GM21786 (cell line): ENCODE measurements around the gene CTNND2.
"Not testable (repeated sequence)": the region's sequence is repeated elsewhere in the genome, so short reads cannot be mapped to it uniquely, and the experiment has no call there.

Experiments used
- ATAC-seq: cut with Tn5 transposase; IDR thresholded peaks from one replicate; pipeline ENCODE4 v1.9.1; 2021; ENCODE audit not compliant: unreplicated experiment

The CTNND2 gene

GRCh38 chr5:11476866-11477265 is 427.4 kb downstream of the CTNND2 start:
- ATAC-seq, result no peak

GRCh38 chr5:11468334-11469039 is 435.8 kb downstream of the CTNND2 start:
- ATAC-seq, result no peak

GRCh38 chr5:11467588-11467987 is 436.7 kb downstream of the CTNND2 start:
- no peak for ATAC-seq

GRCh38 chr5:11459716-11460115 is 444.5 kb downstream of the CTNND2 start:
- no peak for ATAC-seq

GRCh38 chr5:11455505-11455904 is 448.7 kb downstream of the CTNND2 start:
- no peak for ATAC-seq

GRCh38 chr5:11452852-11453251 is 451.4 kb downstream of the CTNND2 start:
- no peak for ATAC-seq

GRCh38 chr5:11449966-11450365 is 454.3 kb downstream of the CTNND2 start:
- no peak for ATAC-seq

GRCh38 chr5:11449217-11449616 is 455.0 kb downstream of the CTNND2 start:
- ATAC-seq, result no peak

- ATAC-seq, result no peak
Observed at GRCh38 chr5:11443831-11444230, 460.4 kb downstream of the CTNND2 start.

GRCh38 chr5:11432116-11432515 is 472.1 kb downstream of the CTNND2 start:
- ATAC-seq, result no peak

GRCh38 chr5:11429254-11429653 is 475.0 kb downstream of the CTNND2 start:
- ATAC-seq, result no peak

GRCh38 chr5:11427569-11427968 is 476.7 kb downstream of the CTNND2 start:
- no peak for ATAC-seq

- ATAC-seq, result no peak
Observed at GRCh38 chr5:11426442-11426841, 477.8 kb downstream of the CTNND2 start.

GRCh38 chr5:11422342-11422741 is 481.9 kb downstream of the CTNND2 start:
- ATAC-seq, result no peak

GRCh38 chr5:11420969-11421368 is 483.3 kb downstream of the CTNND2 start:
- no peak for ATAC-seq

- no peak for ATAC-seq
Observed at GRCh38 chr5:11415751-11416150, 488.5 kb downstream of the CTNND2 start.

- ATAC-seq, result not testable (repeated sequence)
Observed at GRCh38 chr5:11414732-11415131, 489.5 kb downstream of the CTNND2 start.

GRCh38 chr5:11411621-11412020 is 492.6 kb downstream of the CTNND2 start:
- no peak for ATAC-seq

- ATAC-seq, result no peak
Observed at GRCh38 chr5:11407556-11408145, 496.6 kb downstream of the CTNND2 start.

- no peak for ATAC-seq
Observed at GRCh38 chr5:11400316-11400715, 503.9 kb downstream of the CTNND2 start.

- ATAC-seq, result no peak
Observed at GRCh38 chr5:11398728-11399127, 505.5 kb downstream of the CTNND2 start.

- ATAC-seq, result no peak
Observed at GRCh38 chr5:11397549-11397948, 506.7 kb downstream of the CTNND2 start.

GRCh38 chr5:11396917-11397316 is 507.3 kb downstream of the CTNND2 start:
- no peak for ATAC-seq
